IPS DF 4.7 (cell line): ENCODE results near the gene FUT8.
"Not testable (repeated sequence)": the region's sequence is repeated elsewhere in the genome, so short reads cannot be mapped to it uniquely, and the experiment has no call there.

ENCODE experiments used
- DNase-seq: peaks from one replicate; pipeline ENCODE4 v3.0.0-alpha.2; 2013; ENCODE audit warnings: low spot score; ENCODE audit errors: extremely low read depth

FUT8 gene

DNA sequence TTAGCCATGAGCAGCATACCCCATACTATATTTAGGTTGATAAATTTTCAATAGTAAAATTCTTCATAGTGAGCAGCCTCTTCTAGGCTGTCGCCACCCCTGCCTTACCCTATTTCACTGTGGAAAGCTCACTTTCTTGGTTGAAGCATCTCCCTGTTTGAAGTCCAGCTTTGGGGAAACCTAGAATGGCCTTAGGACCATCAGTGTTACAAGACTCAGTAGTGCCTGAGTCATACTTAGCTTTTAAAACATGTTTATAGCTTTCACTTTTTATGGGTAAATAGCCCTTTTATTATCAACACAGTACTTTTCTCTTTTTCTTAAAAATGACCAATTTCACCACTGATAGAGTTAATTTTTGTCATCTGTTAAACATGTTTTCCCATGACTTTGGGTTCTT is 37.1 kb downstream of the FUT8 start:
- DNase-seq, result no peak

DNA sequence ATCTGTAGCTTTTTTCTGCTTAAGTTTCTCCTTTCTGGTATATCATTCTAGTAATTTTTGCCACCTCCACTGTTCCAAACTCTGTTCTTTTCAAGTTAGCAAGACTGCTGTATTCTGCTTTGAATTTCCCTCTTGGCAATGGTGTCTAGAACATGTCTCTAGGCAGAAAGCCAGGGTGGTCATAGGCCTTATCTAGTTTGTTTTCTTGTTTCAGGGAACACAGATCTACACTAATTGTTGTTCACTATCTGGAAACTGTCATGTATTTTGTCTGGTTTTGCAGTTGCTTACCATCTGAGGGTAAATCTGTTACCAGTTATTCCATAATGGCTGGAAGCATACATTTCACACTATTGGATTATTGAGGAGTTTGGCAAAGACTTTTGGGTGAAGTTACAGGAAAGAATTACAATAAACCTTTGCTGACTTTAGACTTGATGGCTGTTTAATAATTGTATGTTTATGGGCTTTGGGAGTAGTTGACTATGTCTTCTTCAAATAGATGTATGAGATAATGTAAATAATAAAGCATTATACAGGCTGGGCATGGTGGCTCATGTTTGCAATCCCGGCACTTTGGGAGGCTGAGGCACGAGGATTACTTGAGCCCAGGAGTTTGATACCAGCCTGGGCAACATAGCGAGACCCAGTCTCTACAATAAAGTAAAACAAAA is 41.4 kb downstream of the FUT8 start:
- DNase-seq, result no peak

DNA sequence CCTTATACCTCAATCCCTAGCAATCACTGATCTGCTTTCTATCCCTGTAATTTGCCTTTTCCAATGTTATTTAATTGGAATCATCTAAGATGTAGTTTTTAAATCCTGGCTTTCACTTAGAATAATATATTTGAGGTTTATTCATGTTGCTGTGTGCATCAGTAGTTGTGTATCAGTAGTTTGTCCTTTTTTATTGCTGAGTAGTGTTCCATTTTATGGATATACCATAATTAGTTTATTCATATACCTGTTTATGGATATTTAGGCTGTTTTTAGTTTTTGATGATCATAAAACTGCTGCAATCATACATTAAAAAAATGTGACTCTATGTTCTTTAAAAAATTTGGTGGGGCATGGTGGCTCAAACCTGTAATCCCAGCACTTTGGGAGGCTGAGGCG is 43.7 kb downstream of the FUT8 start:
- no peak for DNase-seq

DNA sequence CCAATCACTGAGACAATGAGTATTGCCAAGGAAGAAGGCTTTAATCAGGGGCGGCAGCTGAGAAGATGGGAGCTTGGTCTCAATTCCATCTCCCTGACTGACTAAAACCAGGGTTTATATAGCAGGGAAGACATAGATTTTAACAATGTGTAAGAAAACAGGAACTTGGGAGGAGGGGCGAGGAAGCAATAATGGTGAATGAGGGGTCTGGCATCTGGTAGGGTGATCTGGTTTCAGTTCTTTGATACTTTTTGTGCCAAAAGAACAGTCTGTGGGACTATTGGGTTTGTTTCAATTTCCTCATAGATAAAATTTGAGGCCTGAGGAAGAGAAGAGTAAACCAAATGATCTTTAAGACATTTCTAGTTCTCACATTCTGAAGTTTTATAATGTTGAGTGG is 49.2 kb downstream of the FUT8 start:
- no peak for DNase-seq

DNA sequence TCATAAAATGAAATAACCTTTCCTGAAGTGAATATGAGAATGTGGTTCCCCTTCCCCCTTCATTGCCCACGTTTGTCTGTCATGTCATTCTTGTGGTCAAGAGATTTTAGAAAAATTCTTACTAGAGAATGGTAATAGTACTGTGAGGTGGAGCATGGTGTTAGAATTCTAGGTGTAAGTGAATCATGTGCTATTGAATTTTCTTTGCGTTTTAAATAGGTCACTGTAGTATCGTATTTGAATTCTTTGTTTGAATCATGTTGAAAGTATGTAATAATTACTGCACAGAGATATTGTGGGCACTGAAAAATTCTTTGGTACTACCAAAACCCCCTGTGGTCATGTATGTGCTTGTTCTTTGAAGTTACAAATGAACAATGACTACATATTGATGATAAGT is 49.9 kb downstream of the FUT8 start:
- DNase-seq, result no peak

DNA sequence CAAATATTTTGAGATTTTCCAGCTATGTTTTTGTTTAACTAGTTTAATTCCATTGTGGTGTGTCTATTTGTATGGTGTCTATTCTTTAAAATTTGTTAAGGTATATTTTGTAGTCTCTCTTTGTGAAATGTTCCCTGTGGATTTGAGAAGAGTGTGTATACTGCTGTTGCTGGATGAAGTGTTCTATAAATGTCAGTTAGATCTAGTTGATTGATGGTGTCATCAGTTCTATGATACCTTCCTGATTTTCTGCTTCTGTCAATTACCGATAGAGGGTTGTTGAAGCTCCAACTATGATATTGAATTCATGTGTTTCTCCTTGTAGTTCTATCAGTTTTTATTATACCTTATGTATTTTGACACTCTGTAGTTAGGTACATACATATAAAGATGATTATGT is 53.1 kb downstream of the FUT8 start:
- no peak for DNase-seq

DNA sequence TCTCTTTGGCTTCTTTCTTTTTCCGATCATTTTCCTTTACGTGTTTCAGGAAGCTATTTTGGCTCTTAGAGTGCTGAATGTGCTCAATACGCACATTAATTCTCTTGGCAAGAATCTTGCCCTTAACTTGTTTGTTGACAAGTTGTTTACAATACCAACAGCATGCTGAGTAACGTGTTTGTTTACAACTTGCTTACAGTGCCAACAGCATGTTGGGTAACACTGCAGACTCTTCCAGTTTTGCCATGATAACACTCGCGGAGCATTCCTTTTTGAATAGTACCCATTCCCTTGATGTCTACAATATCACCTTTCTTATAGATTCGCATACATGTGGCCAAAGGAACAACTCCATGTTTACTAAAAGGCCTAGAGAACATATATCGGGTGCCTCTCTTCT is 55.4 kb downstream of the FUT8 start:
- DNase-seq, result not testable (repeated sequence)

DNA sequence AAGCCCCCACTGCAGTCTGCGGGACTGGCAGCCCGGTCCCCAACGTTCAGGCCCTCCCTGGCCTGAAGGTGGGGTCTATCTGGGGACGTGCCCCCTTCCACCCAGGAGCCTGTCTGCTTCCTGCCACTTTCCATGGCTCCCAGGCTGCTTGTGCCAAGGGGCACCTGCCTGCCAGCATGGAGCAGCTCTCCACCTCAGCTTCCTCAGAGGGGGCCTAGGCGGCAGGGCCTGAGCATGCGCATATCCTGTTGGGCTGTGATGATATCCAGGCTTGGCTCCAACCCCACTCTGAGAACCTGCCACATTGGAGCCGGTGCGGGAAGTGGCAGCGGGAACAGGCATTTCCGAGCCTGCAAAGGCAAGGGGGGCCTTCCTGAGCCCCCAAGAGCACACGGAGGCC is 57.4 kb downstream of the FUT8 start:
- DNase-seq, result no peak

DNA sequence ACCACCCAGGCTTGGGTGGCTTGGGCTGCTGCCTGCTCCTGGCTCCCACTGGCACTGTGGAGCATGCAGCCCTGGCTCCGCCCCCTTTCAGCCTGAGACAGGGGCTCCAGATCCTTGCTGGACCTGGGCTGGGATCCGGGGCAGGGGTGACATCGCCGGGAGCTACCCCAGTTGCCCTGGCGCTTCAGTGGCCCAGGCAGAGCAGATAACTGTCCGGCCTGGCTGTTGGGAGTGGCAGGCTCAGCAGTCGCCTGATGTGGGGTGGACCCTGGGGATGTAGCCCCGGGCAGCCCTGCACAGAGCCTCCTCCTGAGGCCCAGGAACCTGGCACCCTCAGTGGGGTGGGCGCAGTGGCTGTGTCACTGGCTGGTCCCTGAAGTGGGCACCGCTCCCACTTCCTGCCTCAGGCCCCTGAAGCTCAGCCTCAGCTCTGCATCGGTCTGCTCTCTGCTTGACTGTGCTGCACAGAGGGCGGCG is 57.9 kb downstream of the FUT8 start:
- DNase-seq, result no peak

DNA sequence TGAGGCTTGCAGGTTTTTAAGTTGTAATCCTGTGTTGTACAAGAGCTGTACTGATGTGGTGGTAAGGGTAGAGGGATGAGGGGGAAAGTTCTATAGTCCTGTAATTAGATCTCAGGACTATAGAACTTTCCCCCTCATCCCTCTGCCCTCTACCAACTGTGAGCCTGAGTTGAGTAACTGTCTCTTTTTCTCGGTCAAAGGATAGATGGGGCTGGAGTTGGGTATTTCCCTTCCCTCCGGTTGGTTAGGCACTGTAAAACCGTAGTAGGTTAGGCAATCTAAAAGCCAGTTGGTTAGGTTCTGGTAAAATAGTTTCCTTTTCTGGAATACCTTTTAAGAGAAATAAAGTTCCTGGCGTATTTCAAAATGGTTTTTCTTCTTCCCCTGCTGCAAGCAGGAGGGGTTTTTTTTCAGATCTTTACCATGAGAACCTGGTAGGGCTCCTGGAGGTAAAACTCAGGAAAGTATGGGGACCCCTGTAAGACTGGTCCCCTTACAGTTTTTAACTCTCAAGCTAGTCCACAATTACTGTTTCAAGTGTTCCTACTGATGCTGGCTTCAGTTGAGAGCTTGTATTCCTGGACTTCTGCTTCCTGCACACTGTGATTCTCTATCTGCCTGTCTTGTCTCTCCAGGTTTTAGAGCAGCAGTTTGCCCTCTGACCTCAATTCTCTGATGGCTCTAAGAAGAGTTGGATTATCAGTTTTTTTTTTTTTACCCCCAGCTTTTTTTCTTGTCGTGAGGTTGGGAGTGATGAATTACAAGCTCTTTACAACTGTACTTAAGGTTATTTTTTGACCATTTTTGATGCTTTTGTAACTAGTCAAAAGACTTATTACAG is 58.7 kb downstream of the FUT8 start:
- no peak for DNase-seq

DNA sequence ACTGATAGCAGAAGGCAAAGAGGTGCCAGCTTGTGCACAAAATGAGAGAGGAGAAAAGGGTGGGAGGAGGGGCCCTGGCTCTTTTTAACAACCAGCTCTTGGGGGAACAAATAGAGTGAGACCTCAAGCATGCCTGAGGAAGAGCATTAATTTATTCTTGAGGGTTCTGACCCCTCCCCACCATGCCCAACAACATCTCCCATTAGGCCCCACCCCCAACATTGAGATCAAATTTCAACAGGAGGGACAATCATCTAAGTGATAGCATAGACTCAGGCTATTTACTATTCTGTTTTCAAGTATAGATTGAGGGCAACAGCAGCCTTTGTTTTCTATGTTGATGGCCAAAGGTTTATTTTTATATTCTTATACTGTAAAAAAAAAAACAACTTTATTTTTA is 59.7 kb downstream of the FUT8 start:
- DNase-seq, result no peak

DNA sequence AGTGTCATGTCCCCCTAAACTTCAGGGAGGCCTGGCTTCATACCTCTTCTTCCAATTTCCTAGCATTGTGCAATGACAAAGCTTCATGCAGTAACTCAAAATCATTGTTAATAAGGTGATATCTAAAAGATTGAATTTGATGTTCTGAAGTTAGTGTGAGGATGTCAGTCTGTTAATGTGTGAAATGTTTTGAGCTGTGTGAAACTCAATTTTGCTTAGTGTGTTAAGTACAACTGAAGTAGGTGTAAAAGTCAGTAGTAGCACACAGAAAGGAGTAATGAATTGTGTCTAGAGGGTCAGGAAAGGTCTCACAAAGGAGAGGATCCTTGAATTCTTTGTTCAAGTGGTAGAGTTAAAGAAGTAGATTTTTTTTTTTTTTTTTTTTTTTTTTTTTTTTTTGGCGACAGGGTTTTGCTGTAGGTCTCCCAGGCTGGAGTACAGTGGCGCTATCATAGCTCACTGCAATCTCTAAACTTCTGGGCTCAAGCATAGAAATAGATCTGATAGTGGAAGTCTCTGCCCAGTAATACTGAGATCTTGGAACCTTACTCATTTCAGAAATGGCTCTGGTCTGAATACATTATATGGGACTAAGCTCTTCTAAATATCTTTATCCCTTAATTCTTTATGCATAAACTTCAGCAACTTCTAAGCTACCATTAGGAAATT is 63.9 kb downstream of the FUT8 start:
- DNase-seq, result no peak

DNA sequence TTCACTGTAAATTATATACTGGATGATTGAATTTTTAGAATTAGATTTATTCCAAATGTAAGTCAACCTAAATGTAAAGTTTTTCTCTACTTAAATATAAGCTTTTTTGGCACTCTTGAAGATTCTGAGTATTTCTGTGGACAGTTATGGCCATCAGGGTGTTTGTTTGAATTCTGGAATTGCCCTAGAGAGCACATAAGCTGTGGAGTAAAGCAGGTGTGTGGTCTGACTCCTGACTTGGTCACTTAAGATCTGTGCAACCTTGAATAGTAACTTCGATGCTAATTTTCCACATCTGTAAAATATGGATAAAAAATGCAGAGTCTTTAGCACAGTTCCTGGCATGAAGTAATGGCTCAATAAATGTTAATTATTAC is 64.4 kb downstream of the FUT8 start:
- no peak for DNase-seq

DNA sequence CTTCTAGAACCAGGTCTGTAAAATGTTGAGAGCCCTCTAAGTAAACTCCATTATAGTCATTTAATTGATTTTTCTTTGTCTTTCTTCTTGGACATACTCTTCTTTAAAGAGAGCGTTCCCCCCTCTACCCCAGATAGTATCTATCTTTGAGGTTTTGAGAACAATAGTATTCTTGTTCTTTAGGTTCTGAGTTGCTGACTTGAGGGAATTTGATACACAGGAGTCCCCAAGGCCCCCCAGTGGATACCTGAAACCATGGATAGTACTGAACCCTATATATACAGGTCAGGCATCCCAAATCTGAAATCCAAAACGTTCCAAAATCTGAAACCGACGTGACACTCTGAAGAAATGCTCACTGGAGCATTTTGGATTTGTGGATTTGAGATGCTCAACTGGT is 65.5 kb downstream of the FUT8 start:
- DNase-seq, result no peak

DNA sequence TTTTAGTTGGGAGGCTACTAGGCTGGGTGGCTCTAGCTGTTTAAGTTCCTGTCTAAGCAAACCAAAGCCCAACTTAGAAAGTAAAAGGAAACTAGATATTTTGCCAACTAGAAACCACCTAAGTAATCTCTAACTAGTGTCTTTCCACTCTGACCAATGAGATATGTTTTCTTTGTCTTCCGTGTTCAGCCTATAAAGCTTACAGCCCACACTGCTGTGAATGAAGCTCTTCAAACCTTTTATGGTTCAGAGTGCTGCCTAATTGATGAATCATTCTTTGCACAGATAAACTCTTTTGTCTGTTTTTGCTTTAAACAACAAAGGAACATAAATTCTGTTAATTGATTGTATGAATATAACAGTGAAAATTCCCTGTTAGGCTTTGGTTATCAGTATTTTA is 66.1 kb downstream of the FUT8 start:
- DNase-seq, result no peak

DNA sequence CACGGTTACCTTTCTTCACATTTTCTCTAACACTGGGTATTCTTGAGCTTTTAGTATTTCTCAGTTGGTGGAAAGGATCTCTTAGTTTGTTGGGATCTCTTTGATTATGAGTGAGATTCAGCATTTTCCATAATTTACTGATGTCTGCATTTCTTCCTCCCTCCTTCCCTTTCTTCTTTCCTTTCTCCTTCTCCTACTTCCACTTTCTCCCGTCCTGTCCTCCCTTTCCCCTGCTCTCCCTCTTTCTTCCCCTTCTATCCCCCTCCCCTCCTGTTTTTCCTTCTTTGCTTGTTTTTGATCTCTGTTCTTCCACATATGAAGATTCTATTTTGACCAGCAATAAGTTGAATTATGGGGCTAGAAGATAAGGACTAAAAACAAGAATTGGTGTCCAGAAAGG is 66.9 kb downstream of the FUT8 start:
- DNase-seq, result no peak

DNA sequence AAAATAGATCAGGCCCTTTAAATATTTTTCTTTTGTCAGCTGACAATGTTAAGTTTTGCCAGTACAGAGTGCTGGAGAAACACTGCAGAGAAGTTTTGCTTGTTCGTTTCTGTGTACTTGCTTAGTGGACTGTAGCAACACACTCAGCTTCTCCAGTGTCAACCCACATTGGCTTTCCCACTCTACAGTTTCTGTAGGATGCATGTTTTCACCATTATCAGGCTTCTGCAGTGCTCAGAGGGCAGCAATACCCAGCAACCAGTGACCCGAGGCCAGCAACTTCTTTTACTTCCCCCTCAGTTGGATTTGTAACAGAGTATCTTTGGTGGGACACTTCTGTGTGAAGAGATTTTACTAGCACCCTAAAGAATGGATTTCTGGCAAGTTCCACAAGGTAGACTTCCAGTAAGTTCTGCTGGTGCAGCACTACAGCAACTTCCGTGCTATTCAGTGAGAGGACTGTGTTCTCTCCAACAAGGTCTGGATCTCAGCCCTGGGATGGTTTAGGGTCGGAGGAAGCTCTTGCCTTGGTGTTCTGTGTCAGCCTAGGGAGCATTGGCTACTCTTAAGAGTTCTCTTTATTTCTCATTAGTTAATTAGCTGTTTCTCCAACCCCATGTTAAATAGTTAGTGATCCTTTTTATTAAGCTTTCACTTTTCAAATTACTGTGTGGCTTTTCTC is 70.4 kb downstream of the FUT8 start:
- no peak for DNase-seq

DNA sequence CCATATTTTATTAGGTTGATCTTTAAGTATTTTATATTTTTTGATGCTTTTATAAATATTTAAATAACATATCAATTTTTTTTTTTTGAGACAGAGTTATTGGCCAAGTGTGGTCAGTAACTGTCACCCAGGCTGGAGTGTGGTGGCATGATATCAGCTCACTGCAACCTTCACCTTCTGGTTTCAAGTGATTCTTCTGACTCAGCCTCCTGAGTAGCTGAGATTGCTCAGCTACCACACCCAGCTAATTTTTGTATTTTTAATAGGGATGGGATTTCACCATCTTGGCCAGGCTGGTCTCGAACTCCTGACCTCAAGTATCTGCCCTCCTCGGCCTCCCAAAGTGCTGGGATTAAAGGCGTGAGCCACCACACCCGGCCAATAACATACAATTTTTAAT is 71.1 kb downstream of the FUT8 start:
- DNase-seq, result no peak

DNA sequence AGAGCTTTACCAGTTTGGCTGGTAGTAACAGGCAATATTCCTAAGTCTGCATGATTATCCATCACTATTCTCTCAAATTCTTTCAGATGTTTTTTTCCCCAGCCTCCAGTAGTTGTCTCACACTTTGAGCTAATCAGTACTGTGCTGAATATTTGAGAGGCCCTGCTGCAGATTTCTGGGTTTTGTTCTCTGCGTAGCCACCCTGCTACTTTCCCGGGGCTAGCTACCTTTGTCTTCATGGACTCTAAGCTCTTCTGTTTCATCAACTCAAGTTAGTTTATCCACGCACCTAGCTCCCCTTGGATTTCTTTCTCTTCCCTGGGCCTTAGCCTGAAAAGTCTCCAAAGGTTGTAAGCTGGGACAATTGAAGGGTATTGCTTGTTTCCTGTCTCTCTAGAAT is 73.0 kb downstream of the FUT8 start:
- DNase-seq, result no peak

DNA sequence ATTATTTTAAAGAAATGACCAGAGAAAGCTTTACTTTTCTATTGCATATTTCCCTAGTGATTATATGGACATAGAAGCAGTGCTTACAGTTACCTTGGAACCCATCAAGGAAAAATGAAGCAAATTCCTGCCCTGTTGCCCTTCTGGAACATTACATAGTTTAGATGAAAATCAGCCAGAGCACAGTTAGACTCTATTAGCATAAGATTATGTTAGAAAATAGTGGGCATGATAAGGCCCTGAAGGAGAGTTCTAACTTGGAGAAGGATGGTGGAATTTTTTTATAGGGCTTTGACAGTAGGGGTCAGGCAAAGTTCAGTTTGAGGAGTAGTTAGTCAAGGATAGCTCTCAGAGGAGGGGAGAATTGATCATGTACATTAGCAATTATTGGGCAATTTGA is 74.3 kb downstream of the FUT8 start:
- no peak for DNase-seq

DNA sequence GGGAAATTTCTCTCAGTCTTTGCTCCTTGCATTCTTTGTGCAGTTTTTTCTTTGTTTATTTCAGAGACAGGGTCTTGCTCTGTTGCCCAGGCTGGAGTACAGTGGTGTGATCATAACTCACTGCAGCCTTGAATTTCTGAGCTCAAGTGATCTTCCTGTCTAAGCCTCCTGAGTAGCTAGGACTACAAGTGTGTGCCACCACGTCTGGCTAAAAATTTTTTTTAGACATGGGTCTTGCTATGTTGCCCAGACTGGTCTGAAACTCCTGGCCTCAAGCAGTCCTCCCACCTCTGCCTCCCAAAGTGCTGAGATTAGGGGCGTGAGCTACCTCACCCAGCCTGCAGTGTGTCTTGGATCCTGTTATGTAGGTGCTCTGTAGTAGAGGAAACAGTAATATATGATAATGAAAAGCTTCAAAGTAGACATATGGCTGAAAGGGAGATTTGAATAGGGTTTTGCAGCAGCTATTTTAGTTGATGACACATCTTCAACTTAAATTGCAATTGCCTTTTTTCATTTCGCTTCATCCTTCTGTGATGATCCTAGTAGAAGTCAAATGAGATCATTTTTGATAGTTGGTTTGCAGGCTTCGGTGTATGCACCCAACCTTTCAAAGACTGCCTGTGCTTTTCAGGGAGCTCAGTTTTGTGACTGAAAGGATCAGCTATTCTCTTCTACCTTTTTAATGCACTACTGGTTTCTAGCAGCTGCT is 75.4 kb downstream of the FUT8 start:
- DNase-seq, result no peak
